IgD-negative memory B cell (primary cell): Measurements from ENCODE around the gene ADAM12. TPM values are rescaled to one million over a fixed set of nuclear protein-coding genes. Genes with fewer than 3 reads are reported as not detected.

ENCODE experiments used
- H3K27ac Mint-ChIP-seq, 3 donors: one replicate each; pipeline ENCODE4 v1.8.0; 2020 to 2022; ENCODE audit warnings: mild to moderate bottlenecking in 3 of 3, mixed read lengths in 3 of 3, moderate library complexity in 1 of 3
- H3K27me3 Mint-ChIP-seq: one replicate; pipeline ENCODE4 v1.8.0; 2021; ENCODE audit warnings: mixed read lengths
- H3K36me3 Mint-ChIP-seq: one replicate; pipeline ENCODE4 v1.8.0; 2020; ENCODE audit warnings: mild to moderate bottlenecking, mixed read lengths
- H3K4me1 Mint-ChIP-seq, 3 donors: one replicate each; pipeline ENCODE4 v1.8.0; 2020 to 2022; ENCODE audit warnings: mixed read lengths in 3 of 3, mild to moderate bottlenecking in 1 of 3
- H3K4me3 Mint-ChIP-seq, 4 donors: one replicate each; pipeline ENCODE4 v1.8.0; 2020 to 2022; ENCODE audit warnings: mild to moderate bottlenecking in 4 of 4, mixed read lengths in 4 of 4, moderate library complexity in 3 of 4
- H3K9me3 Mint-ChIP-seq, 3 donors: one replicate each; pipeline ENCODE4 v1.8.0; 2020 to 2021; ENCODE audit warnings: mixed read lengths in 3 of 3, mild to moderate bottlenecking in 1 of 3
- polyA plus RNA-seq: library from polyadenylated mRNA; unstranded; fragments of 300-500 nt; fragmentation: Illumina TruSeq; gene quantifications from one replicate; pipeline ENCODE4 v1.2.3, GENCODE V29; 2021

ADAM12 gene
- polyA plus RNA-seq, 1 donor from 2014 or later = not detected

- peaks cover 1% of the 10 kb centered on the region for H3K36me3 Mint-ChIP-seq
- H3K4me3 Mint-ChIP-seq = no peak overlapping the region
- no peak overlapping the region for H3K27ac Mint-ChIP-seq
- H3K9me3 Mint-ChIP-seq = peaks cover 0 to 3% (median 0%) of the 10 kb centered on the region in 3 donors
- no peaks in the 10 kb centered on the region for H3K4me1 Mint-ChIP-seq
- H3K27me3 Mint-ChIP-seq = peaks cover 1% of the 10 kb centered on the region
Observed at GRCh38 chr10:126022841-126023240, 365.4 kb downstream of the ADAM12 start.

DNA sequence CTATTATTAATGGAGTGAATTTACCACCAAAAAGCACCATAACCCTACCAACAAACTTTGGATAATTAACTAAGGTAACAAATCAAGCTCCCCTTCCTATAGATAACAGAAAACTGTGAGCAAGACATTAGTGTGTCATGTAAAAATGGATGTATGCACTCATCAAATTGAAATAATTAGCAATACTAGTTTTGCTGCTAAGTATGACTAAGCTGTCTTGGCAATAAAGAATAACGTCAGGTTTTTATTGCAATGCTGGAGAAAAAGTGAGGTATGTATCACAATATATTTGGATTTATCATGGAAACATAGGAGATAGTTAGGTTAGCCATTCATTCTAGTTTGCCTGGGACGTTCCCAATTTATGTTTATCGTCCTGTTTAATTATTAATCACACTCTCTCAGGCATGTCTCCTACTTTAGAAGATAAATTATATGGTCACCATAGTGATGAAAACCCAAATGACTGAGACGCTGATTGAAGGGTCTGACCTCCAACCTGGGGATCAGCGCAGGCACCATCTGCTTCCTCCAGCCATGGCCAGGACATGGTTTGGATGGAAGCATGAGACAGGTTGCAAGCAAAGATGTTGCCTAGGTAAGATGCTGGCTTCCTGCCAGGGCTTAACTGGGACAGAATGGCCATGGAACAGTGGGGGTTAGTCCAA is 366.3 kb downstream of the ADAM12 start:
- Mint-ChIP-seq H3K27me3 (peaks cover 1% of the 10 kb centered on the region), H3K9me3 (peaks cover 0 to 3% (median 0%) of the 10 kb centered on the region in 3 donors), H3K36me3 (peaks cover 1% of the 10 kb centered on the region), H3K27ac (no peak overlapping the region), H3K4me3 (no peak overlapping the region), H3K4me1 (no peaks in the 10 kb centered on the region)

DNA sequence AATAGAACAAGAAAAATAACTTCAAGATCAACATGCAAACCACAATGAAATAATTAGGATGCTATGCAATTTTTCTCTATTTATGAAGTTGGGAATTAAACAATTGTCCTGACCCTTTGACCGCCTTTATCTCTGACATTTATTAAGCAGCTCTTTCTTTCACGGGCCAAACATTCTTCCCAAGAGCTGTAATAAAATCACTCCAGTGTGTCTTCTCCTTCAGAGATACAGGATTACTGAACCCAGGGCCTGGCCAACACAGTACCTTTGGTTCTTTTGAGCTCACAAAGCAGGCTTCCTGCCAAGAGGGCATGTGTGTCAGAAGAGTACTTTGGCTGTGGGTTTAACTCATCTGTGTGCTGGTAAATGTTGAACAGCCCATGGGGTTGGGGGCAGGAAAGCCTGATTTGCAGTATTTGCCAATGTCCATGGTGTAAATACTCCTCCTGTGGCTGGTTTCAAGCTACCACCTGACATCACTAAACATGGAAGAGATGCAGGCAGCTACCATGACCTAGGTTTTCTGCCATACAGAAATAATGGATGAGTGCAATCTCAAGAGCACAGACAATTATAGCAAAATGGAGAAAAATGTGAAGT is 370.2 kb downstream of the ADAM12 start:
- peaks cover 1% of the 10 kb centered on the region for H3K36me3 Mint-ChIP-seq
- H3K27me3 Mint-ChIP-seq = peaks cover 1% of the 10 kb centered on the region
- no peak overlapping the region for H3K4me3 Mint-ChIP-seq
- no peak overlapping the region for H3K27ac Mint-ChIP-seq
- H3K4me1 Mint-ChIP-seq = no peaks in the 10 kb centered on the region
- no peaks in the 10 kb centered on the region for H3K9me3 Mint-ChIP-seq

- H3K27me3 Mint-ChIP-seq = peaks cover 1% of the 10 kb centered on the region
- H3K4me1 Mint-ChIP-seq = peaks cover 0 to 1% (median 0%) of the 10 kb centered on the region in 3 donors
- no peaks in the 10 kb centered on the region for H3K9me3 Mint-ChIP-seq
- H3K27ac Mint-ChIP-seq = no peak overlapping the region
- no peak overlapping the region for H3K4me3 Mint-ChIP-seq
- peaks cover 1% of the 10 kb centered on the region for H3K36me3 Mint-ChIP-seq
Observed at GRCh38 chr10:126016882-126017281, 371.4 kb downstream of the ADAM12 start.

GRCh38 chr10:126016156-126016805 is 372.0 kb downstream of the ADAM12 start:
- H3K27ac Mint-ChIP-seq = no peak overlapping the region
- no peak overlapping the region for H3K4me3 Mint-ChIP-seq
- peaks cover 1% of the 10 kb centered on the region for H3K27me3 Mint-ChIP-seq
- no peaks in the 10 kb centered on the region for H3K9me3 Mint-ChIP-seq
- H3K4me1 Mint-ChIP-seq = peaks cover 0 to 1% (median 0%) of the 10 kb centered on the region in 3 donors
- H3K36me3 Mint-ChIP-seq = peaks cover 1% of the 10 kb centered on the region

DNA sequence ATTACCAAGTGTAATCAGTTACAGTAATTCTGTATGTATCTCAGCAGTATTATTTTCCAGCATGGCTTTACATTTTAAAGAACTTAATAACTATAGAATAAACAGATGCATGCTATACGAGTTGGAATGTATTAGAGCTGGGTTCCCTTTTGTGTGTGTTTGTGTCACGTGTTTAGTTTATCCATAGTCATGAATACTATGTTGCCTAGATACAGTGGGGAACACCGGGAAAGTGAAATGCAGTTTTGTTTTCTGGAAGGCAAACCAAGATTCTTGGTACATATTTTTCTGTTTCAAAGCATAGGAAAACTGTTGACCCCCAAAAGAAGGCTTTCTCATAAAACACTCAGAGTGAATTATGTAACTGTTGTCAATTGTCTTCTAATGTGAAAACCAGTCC is 372.9 kb downstream of the ADAM12 start:
- H3K27me3 Mint-ChIP-seq = peaks cover 1% of the 10 kb centered on the region
- H3K4me1 Mint-ChIP-seq = peaks cover 0 to 1% (median 0%) of the 10 kb centered on the region in 3 donors
- peaks cover 0 to 2% (median 2%) of the 10 kb centered on the region in 3 donors for H3K9me3 Mint-ChIP-seq
- H3K4me3 Mint-ChIP-seq = no peak overlapping the region
- peaks cover 1% of the 10 kb centered on the region for H3K36me3 Mint-ChIP-seq
- H3K27ac Mint-ChIP-seq = no peak overlapping the region

- Mint-ChIP-seq H3K4me1 (peaks cover 0 to 1% (median 0%) of the 10 kb centered on the region in 3 donors), H3K9me3 (peaks cover 0 to 2% (median 2%) of the 10 kb centered on the region in 3 donors), H3K27me3 (no peaks in the 10 kb centered on the region), H3K27ac (no peak overlapping the region), H3K4me3 (no peak overlapping the region), H3K36me3 (peaks cover 1% of the 10 kb centered on the region)
Observed at GRCh38 chr10:126014309-126014708, 374.0 kb downstream of the ADAM12 start.

DNA sequence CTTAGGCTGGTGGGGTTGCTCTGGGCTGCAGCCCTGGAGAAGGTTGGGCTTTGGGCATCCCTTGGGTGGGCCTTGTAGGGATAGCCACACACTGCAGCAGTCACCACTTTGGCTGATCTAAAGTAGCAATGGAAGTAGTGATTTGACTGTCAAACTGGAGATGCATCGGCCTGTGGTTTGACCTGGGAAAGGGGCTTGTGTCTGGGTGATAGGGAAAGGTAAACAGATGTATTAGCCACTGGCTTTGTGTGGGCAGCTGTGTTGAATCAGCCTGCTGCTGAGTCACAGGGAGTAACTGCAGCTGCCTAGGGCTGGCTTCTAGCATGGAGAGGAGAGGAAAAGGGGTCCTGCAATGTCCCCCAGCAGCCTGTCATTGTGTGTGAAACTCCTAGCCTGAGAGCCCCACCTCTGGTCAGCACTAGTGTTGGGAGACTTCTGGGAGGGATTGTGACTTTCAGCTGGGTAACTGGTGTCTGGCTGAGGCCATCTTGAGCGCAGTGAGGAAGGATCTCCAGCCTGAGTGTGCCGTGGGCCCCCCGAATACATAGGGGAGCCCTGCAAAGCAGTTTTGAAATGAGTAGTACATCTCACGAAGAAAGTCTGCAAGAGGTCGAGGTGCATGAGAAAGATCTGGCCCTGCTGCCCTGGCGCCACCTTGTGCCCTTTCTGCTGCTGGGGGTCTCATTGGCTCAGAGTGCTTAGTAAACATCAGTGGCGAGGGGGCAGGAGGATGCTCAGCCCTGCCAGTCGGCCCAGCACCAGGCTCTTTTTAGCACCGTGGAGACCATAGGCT is 374.6 kb downstream of the ADAM12 start:
- H3K4me1 Mint-ChIP-seq = peaks cover 0 to 1% (median 0%) of the 10 kb centered on the region in 3 donors
- peaks cover under 1% of the 10 kb centered on the region for H3K36me3 Mint-ChIP-seq
- H3K4me3 Mint-ChIP-seq = no peak overlapping the region
- peaks cover 0 to 2% (median 2%) of the 10 kb centered on the region in 3 donors for H3K9me3 Mint-ChIP-seq
- no peaks in the 10 kb centered on the region for H3K27me3 Mint-ChIP-seq
- no peak overlapping the region for H3K27ac Mint-ChIP-seq

- peaks cover 0 to 1% (median under 1%) of the 10 kb centered on the region in 3 donors for H3K4me1 Mint-ChIP-seq
- no peaks in the 10 kb centered on the region for H3K36me3 Mint-ChIP-seq
- H3K4me3 Mint-ChIP-seq = no peak overlapping the region
- H3K27me3 Mint-ChIP-seq = no peaks in the 10 kb centered on the region
- H3K9me3 Mint-ChIP-seq = peaks cover 0 to 2% (median 2%) of the 10 kb centered on the region in 3 donors
- peak overlapping the region in 1 of 3 donors; percentile 15 for H3K27ac Mint-ChIP-seq
Observed at GRCh38 chr10:126012485-126012884, 375.8 kb downstream of the ADAM12 start.

- Mint-ChIP-seq H3K4me1 (peaks cover 0 to 1% (median 1%) of the 10 kb centered on the region in 3 donors), H3K9me3 (peaks cover 0 to 2% (median 2%) of the 10 kb centered on the region in 3 donors), H3K4me3 (no peak overlapping the region), H3K27me3 (no peaks in the 10 kb centered on the region), H3K36me3 (no peaks in the 10 kb centered on the region), H3K27ac (peak overlapping the region in 1 of 3 donors; percentile 15)
Observed at GRCh38 chr10:126011995-126012394, 376.3 kb downstream of the ADAM12 start.

DNA sequence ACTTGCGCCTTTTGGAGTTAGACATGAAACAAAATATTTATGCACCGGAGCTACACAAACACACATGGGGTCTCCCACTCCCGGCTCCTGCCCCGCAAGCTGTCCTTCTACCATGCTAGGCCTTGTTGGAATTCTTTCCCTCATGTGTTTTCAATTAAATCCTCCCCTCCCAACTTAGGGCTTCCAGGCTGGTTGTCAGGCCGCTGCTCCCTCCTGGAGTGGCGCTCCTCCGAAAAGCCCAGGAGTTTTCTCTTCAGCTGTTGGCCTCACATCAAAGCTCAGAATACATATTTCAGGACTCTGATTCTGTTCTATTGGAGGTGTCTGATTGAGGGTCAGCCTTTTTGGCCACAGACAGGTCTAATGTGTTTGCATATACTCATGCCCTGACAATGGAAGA is 378.6 kb downstream of the ADAM12 start:
- peaks cover 0 to 2% (median 2%) of the 10 kb centered on the region in 3 donors for H3K9me3 Mint-ChIP-seq
- H3K27ac Mint-ChIP-seq = no peak overlapping the region
- H3K36me3 Mint-ChIP-seq = no peaks in the 10 kb centered on the region
- peaks cover 0 to 1% (median 1%) of the 10 kb centered on the region in 3 donors for H3K4me1 Mint-ChIP-seq
- no peaks in the 10 kb centered on the region for H3K27me3 Mint-ChIP-seq
- no peak overlapping the region for H3K4me3 Mint-ChIP-seq

- peaks cover 0 to 1% (median 0%) of the 10 kb centered on the region in 3 donors for H3K4me1 Mint-ChIP-seq
- H3K4me3 Mint-ChIP-seq = no peak overlapping the region
- H3K27me3 Mint-ChIP-seq = peaks cover 2% of the 10 kb centered on the region
- no peaks in the 10 kb centered on the region for H3K36me3 Mint-ChIP-seq
- no peak overlapping the region for H3K27ac Mint-ChIP-seq
- peaks cover 0 to 2% (median 2%) of the 10 kb centered on the region in 3 donors for H3K9me3 Mint-ChIP-seq
Observed at GRCh38 chr10:126006906-126007305, 381.4 kb downstream of the ADAM12 start.

DNA sequence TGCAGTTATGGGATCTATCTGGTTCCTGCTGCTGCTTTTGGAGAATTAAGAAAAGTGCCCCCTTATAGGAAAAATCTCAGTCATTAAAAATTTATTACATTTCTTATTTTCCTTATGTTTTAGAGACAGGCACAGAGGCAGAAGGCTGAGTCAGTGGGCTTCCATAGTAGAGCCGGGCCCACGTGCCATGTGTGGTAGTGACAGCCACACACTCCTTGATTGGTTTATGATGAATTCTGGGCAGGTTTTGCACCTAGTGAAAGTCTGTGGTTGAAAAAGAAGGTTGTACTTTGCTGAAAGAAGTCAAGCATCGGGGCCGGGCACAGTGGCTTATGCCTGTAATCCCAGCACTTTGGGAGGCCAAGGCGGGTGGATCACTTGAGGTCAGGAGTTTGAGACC is 382.0 kb downstream of the ADAM12 start:
- Mint-ChIP-seq H3K9me3 (peaks cover 0 to 2% (median 2%) of the 10 kb centered on the region in 3 donors), H3K27ac (no peak overlapping the region), H3K4me1 (peaks cover 0 to 1% (median 0%) of the 10 kb centered on the region in 3 donors), H3K36me3 (no peaks in the 10 kb centered on the region), H3K4me3 (no peak overlapping the region), H3K27me3 (peaks cover 2% of the 10 kb centered on the region)

GRCh38 chr10:126004752-126005151 is 383.5 kb downstream of the ADAM12 start:
- peaks cover 2% of the 10 kb centered on the region for H3K27me3 Mint-ChIP-seq
- no peaks in the 10 kb centered on the region for H3K9me3 Mint-ChIP-seq
- H3K36me3 Mint-ChIP-seq = no peaks in the 10 kb centered on the region
- H3K27ac Mint-ChIP-seq = peak overlapping the region in 1 of 3 donors; percentile 9
- H3K4me1 Mint-ChIP-seq = peaks cover 0 to 1% (median 0%) of the 10 kb centered on the region in 3 donors
- H3K4me3 Mint-ChIP-seq = no peak overlapping the region

DNA sequence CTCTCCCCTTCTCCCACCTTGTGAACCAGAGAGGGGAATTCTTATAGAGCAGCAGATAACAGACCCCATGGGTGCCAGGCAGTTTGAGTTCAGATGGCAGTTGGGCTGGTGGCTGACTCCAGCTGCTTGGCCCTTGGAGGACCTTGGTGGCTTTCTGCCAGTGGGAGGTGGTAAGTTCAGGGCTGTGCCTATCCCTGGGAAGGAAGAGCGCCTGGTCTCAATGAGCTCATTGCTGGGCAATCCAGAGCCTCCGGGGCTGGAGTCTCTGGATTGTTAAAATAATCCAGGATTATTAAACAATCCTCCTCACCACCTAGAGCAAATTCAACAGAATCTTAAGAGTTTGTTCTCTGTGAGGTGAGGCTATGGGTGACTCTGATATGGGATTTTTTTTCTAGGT is 386.7 kb downstream of the ADAM12 start:
- Mint-ChIP-seq H3K27me3 (peaks cover 5% of the 10 kb centered on the region), H3K4me1 (no peaks in the 10 kb centered on the region), H3K27ac (no peak overlapping the region), H3K4me3 (no peak overlapping the region), H3K9me3 (no peaks in the 10 kb centered on the region), H3K36me3 (no peaks in the 10 kb centered on the region)
